AG09309 (cell line): ENCODE results near the gene KCNK6.

ENCODE experiments used
- DNase-seq: peaks from one replicate; pipeline ENCODE4 v3.0.0-alpha.2; 2010; ENCODE audit warnings: low read depth
- H3K4me3 ChIP-seq: 2 replicates; pipeline ENCODE4 v1.5.1; 2011; ENCODE audit warnings: mild to moderate bottlenecking, low read depth, low read length, moderate library complexity; ENCODE audit not compliant: control insufficient read depth
- CTCF ChIP-seq: IDR thresholded peaks from 2 replicates; pipeline ENCODE4 v1.5.1; 2011; ENCODE audit warnings: mild to moderate bottlenecking, low read depth, low read length, inconsistent platforms; ENCODE audit not compliant: insufficient read depth, control insufficient read depth; ENCODE audit errors: missing control alignments

KCNK6 gene

GRCh38 chr19:38375748-38376147 lies 56.1 kb downstream of the KCNK6 start:
- no peak for DNase-seq
- peak overlapping the region; percentile 99 for H3K4me3 ChIP-seq
- no peak for TF ChIP-seq CTCF

GRCh38 chr19:38376576-38376975 lies 56.9 kb downstream of the KCNK6 start:
- DNase-seq, result no peak
- no peak overlapping the region; the same call in 1 of the 2 replicates for H3K4me3 ChIP-seq
- no peak for TF ChIP-seq CTCF

- no peak overlapping the region for H3K4me3 ChIP-seq
- no peak for DNase-seq
- TF ChIP-seq CTCF, result no peak
Observed at GRCh38 chr19:38377052-38377451, 57.4 kb downstream of the KCNK6 start.

GRCh38 chr19:38378866-38379265 lies 59.2 kb downstream of the KCNK6 start:
- H3K4me3 ChIP-seq, result no peak overlapping the region
- no peak for DNase-seq
- no peak for TF ChIP-seq CTCF

- no peak for TF ChIP-seq CTCF
- DNase-seq, result no peak
- no peak overlapping the region for H3K4me3 ChIP-seq
Observed at GRCh38 chr19:38381138-38381537, 61.5 kb downstream of the KCNK6 start.
